T-cell (primary cell): ENCODE results near the gene VSTM5. TPM values are rescaled to one million over a fixed set of nuclear protein-coding genes. Genes with fewer than 3 reads are reported as not detected.

Experiments used
- ATAC-seq, 4 experiments: fragments of 200-7000 bp in 3 of 4; fragments of 150-1000 bp in 1 of 4; cut with Tn5 transposase; replicated peaks in 1 of 4; 1 replicate in 3 of 4; 2 replicates in 1 of 4; pipeline ENCODE4 v1.10.0; 2021; ENCODE audit warnings: moderate library complexity in 3 of 4, mild to moderate bottlenecking in 2 of 4, moderate number of reproducible peaks in 1 of 4
- CTCF ChIA-PET, 2 donors: fragments of 300-600 bp; sonication (Branson Sonifier 250); formaldehyde crosslinking; loops; one replicate each; lab custom pipeline; 2022; ENCODE audit warnings: antibody characterized with exemption in 2 of 2; lab: Charles Lee
- POLR2A ChIA-PET, 2 donors: fragments of 300-600 bp; sonication (Branson Sonifier 250); formaldehyde crosslinking; loops; one replicate each; lab custom pipeline; 2022; ENCODE audit warnings: antibody characterized with exemption in 2 of 2; lab: Charles Lee
- DNase-seq, 35 experiments: peaks; one replicate each; pipeline versions ENCODE4 v3.0.0 to v3.0.0-alpha.2; 2013 to 2023
- H3K27ac ChIP-seq: one replicate; pipeline ENCODE4 v1.5.1; 2013; ENCODE audit warnings: low read length
- H3K27me3 ChIP-seq, 2 experiments: replicated peaks in 1 of 2; 1 replicate in 1 of 2; 2 replicates in 1 of 2; pipeline versions ENCODE4 v1.6.1 to v1.7.0; 2013; ENCODE audit warnings: low read length in 1 of 2, mixed read lengths in 1 of 2; ENCODE audit not compliant: control insufficient read depth in 2 of 2, insufficient read depth in 2 of 2; ENCODE audit errors: extremely low read depth in 1 of 2
- H3K36me3 ChIP-seq, 2 donors: 1 replicate in 1 of 2; 2 replicates in 1 of 2; pipeline versions ENCODE4 v1.6.1 to v1.7.0; 2013; ENCODE audit warnings: low read length in 1 of 2; ENCODE audit not compliant: control insufficient read depth in 2 of 2, insufficient read depth in 1 of 2; ENCODE audit errors: extremely low read depth in 1 of 2
- H3K4me1 ChIP-seq, 2 experiments: 1 replicate in 1 of 2; 2 replicates in 1 of 2; pipeline versions ENCODE4 v1.6.1 to v1.7.0; 2013; ENCODE audit warnings: low read length in 2 of 2, mixed read lengths in 1 of 2; ENCODE audit not compliant: insufficient read depth in 2 of 2, control insufficient read depth in 1 of 2; ENCODE audit errors: extremely low read depth in 1 of 2
- H3K4me3 ChIP-seq, 2 donors: 1 replicate in 1 of 2; 2 replicates in 1 of 2; pipeline versions ENCODE4 v1.5.1 to v1.7.0; 2013; ENCODE audit warnings: mild to moderate bottlenecking in 2 of 2, low read length in 1 of 2, moderate library complexity in 1 of 2; ENCODE audit not compliant: control insufficient read depth in 1 of 2; ENCODE audit errors: extremely low read depth in 1 of 2
- H3K9me3 ChIP-seq: 2 replicates; pipeline ENCODE4 v1.7.0; 2013
- H3K27ac Mint-ChIP-seq, 2 donors: one replicate each; pipeline ENCODE4 v1.8.0; 2020 to 2021; ENCODE audit warnings: mild to moderate bottlenecking in 2 of 2, mixed read lengths in 2 of 2
- H3K27me3 Mint-ChIP-seq, 2 donors: one replicate each; pipeline ENCODE4 v1.8.0; 2021 to 2022; ENCODE audit warnings: mixed read lengths in 2 of 2
- H3K36me3 Mint-ChIP-seq: one replicate; pipeline ENCODE4 v1.8.0; 2021; ENCODE audit warnings: mixed read lengths
- H3K4me1 Mint-ChIP-seq, 3 donors: one replicate each; pipeline ENCODE4 v1.8.0; 2020 to 2022; ENCODE audit warnings: mixed read lengths in 3 of 3, mild to moderate bottlenecking in 1 of 3
- H3K4me3 Mint-ChIP-seq, 3 donors: one replicate each; pipeline ENCODE4 v1.8.0; 2020 to 2022; ENCODE audit warnings: mild to moderate bottlenecking in 3 of 3, mixed read lengths in 3 of 3, moderate library complexity in 3 of 3
- H3K9me3 Mint-ChIP-seq, 3 donors: one replicate each; pipeline ENCODE4 v1.8.0; 2020 to 2022; ENCODE audit warnings: mixed read lengths in 3 of 3
- WGBS: methylation state at CpG from one replicate; pipeline ENCODE4 v1.1.5; 2013; ENCODE audit warnings: missing lambda C conversion rate; ENCODE audit not compliant: insufficient coverage; 5-methylcytosine and 5-hydroxymethylcytosine counted together
- total RNA-seq, 35 experiments: library from RNA in 6 of 35; stranded (reverse) in 6 of 35; fragments of 120-200 nt in 1 of 35; gene quantifications; one replicate each; pipeline versions ENCODE4 v1.2.1 to v1.2.4 and lab custom pipeline; 2013 to 2026

Gene VSTM5
- total RNA-seq, 5 donors from 2014 or later (not counting 1 experiment from before 2014, with no cell fraction given): not detected

- no CpG with 5 or more reads among the region's 3 CpGs for WGBS
- Histone ChIP-seq H3K9me3 (no peaks in the 10 kb centered on the region), H3K36me3 (no peaks in the 10 kb centered on the region), H3K4me1 (no peaks in the 10 kb centered on the region), H3K4me3 (no peak overlapping the region), H3K27me3 (peaks cover 0 to 3% of the 10 kb centered on the region in 2 experiments), H3K27ac (no peak overlapping the region)
- POLR2A ChIA-PET: no interaction called here
- H3K4me1 Mint-ChIP-seq: no peaks in the 10 kb centered on the region
- no peak overlapping the region for H3K4me3 Mint-ChIP-seq
- no peak for ATAC-seq
- CTCF ChIA-PET: no interaction called here
- H3K9me3 Mint-ChIP-seq: no peaks in the 10 kb centered on the region
- no peaks in the 10 kb centered on the region for H3K36me3 Mint-ChIP-seq
- no peak for DNase-seq
- peaks cover 0 to 4% of the 10 kb centered on the region in 2 donors for H3K27me3 Mint-ChIP-seq
- H3K27ac Mint-ChIP-seq: no peak overlapping the region
These were observed 9.4 kb downstream of the VSTM5 start for GRCh38 chr11:93840981-93841380.

- Mint-ChIP-seq H3K4me3 (no peak overlapping the region), H3K27me3 (peaks cover 0 to 4% of the 10 kb centered on the region in 2 donors), H3K9me3 (no peaks in the 10 kb centered on the region), H3K27ac (no peak overlapping the region), H3K4me1 (no peaks in the 10 kb centered on the region), H3K36me3 (no peaks in the 10 kb centered on the region)
- no peak overlapping the region for H3K27ac ChIP-seq
- ATAC-seq (no peak), DNase-seq (no peak)
- H3K9me3 ChIP-seq: no peaks in the 10 kb centered on the region
- CTCF ChIA-PET: no interaction called here
- POLR2A ChIA-PET: no interaction called here
- H3K27me3 ChIP-seq: no peaks in the 10 kb centered on the region
- WGBS: 40% methylated on average over 1 of the region's 2 CpGs
- H3K36me3 ChIP-seq: no peaks in the 10 kb centered on the region
- H3K4me3 ChIP-seq: no peak overlapping the region
- no peaks in the 10 kb centered on the region for H3K4me1 ChIP-seq
These were observed 10.2 kb downstream of the VSTM5 start for GRCh38 chr11:93840180-93840579.

- no peak overlapping the region for H3K4me3 Mint-ChIP-seq
- H3K27me3 Mint-ChIP-seq: peaks cover 0 to 7% of the 10 kb centered on the region in 2 donors
- H3K4me1 Mint-ChIP-seq: no peaks in the 10 kb centered on the region
- POLR2A ChIA-PET: no interaction called here
- CTCF ChIA-PET: no interaction called here
- H3K36me3 Mint-ChIP-seq: no peaks in the 10 kb centered on the region
- H3K27ac Mint-ChIP-seq: no peak overlapping the region
- ATAC-seq (no peak), DNase-seq (no peak)
- no peaks in the 10 kb centered on the region for H3K9me3 Mint-ChIP-seq
- 84% methylated on average over 6 of the region's 8 CpGs for whole genome bisulfite sequencing
- Histone ChIP-seq H3K27ac (no peak overlapping the region), H3K4me1 (no peaks in the 10 kb centered on the region), H3K27me3 (no peaks in the 10 kb centered on the region), H3K36me3 (no peaks in the 10 kb centered on the region), H3K4me3 (no peak overlapping the region), H3K9me3 (no peaks in the 10 kb centered on the region)
These were observed 11.5 kb downstream of the VSTM5 start for GRCh38 chr11:93838967-93839366.

- H3K9me3 ChIP-seq: no peaks in the 10 kb centered on the region
- POLR2A ChIA-PET: interaction anchor here in 1 of 2 donors (0.6 kb wide), 1 partner anchor 355 kb away, joined by 5 read pairs; no protein-coding TSS in a partner anchor
- Mint-ChIP-seq H3K36me3 (no peaks in the 10 kb centered on the region), H3K4me3 (no peak overlapping the region), H3K9me3 (no peaks in the 10 kb centered on the region), H3K27ac (no peak overlapping the region), H3K4me1 (no peaks in the 10 kb centered on the region), H3K27me3 (peaks cover 6 to 13% of the 10 kb centered on the region in 2 donors)
- CTCF ChIA-PET: no interaction called here
- ATAC-seq (no peak), DNase-seq (no peak)
- H3K4me1 ChIP-seq: no peaks in the 10 kb centered on the region
- H3K27ac ChIP-seq: no peak overlapping the region
- H3K4me3 ChIP-seq: no peak overlapping the region
- H3K27me3 ChIP-seq: peaks cover 0 to 10% of the 10 kb centered on the region in 2 experiments
- no CpG with 5 or more reads among the region's 1 CpG for WGBS
- no peaks in the 10 kb centered on the region for H3K36me3 ChIP-seq
These were observed 17.6 kb downstream of the VSTM5 start for GRCh38 chr11:93832780-93833179.

- peaks cover 0 to 10% of the 10 kb centered on the region in 2 experiments for H3K27me3 ChIP-seq
- H3K27ac Mint-ChIP-seq: no peak overlapping the region
- no peaks in the 10 kb centered on the region for H3K4me1 ChIP-seq
- ChIA-PET CTCF (no interaction called here), POLR2A (no interaction called here)
- DNase-seq (no peak), ATAC-seq (no peak)
- H3K9me3 Mint-ChIP-seq: no peaks in the 10 kb centered on the region
- H3K36me3 ChIP-seq: no peaks in the 10 kb centered on the region
- no peak overlapping the region for H3K27ac ChIP-seq
- no CpG with 5 or more reads among the region's 3 CpGs for WGBS
- no peaks in the 10 kb centered on the region for H3K9me3 ChIP-seq
- H3K4me3 ChIP-seq: no peak overlapping the region
- no peaks in the 10 kb centered on the region for H3K4me1 Mint-ChIP-seq
- H3K27me3 Mint-ChIP-seq: peaks cover 6 to 13% of the 10 kb centered on the region in 2 donors
- no peak overlapping the region for H3K4me3 Mint-ChIP-seq
- no peaks in the 10 kb centered on the region for H3K36me3 Mint-ChIP-seq
These were observed 18.9 kb downstream of the VSTM5 start for GRCh38 chr11:93831343-93832127.

GRCh38 chr11:93829598-93829997 is 20.8 kb downstream of the VSTM5 start:
- ChIA-PET CTCF (no interaction called here), POLR2A (no interaction called here)
- Mint-ChIP-seq H3K27ac (no peak overlapping the region), H3K36me3 (no peaks in the 10 kb centered on the region), H3K4me1 (no peaks in the 10 kb centered on the region), H3K9me3 (no peaks in the 10 kb centered on the region), H3K4me3 (no peak overlapping the region), H3K27me3 (peaks cover 6 to 13% of the 10 kb centered on the region in 2 donors)
- Histone ChIP-seq H3K27ac (no peak overlapping the region), H3K4me1 (no peaks in the 10 kb centered on the region), H3K4me3 (no peak overlapping the region), H3K36me3 (no peaks in the 10 kb centered on the region), H3K9me3 (no peaks in the 10 kb centered on the region), H3K27me3 (peaks cover 0 to 10% of the 10 kb centered on the region in 2 experiments)
- no peak for DNase-seq
- 81% methylated on average over 3 of the region's 3 CpGs for WGBS
- ATAC-seq: no peak
